H1 (cell line): ENCODE measurements around the gene AP4M1.

Experiments used
- CTCF ChIP-seq, 3 experiments: IDR thresholded peaks; 1 replicate in 2 of 3; 2 replicates in 1 of 3; pipeline versions ENCODE4 v1.5.1 to v1.6.1; 2011; ENCODE audit warnings: low read length in 3 of 3, mild to moderate bottlenecking in 3 of 3, inconsistent platforms in 2 of 3, low read depth in 1 of 3, moderate library complexity in 1 of 3; ENCODE audit not compliant: insufficient read depth in 1 of 3; ENCODE audit errors: control extremely low read depth in 1 of 3
- MAX ChIP-seq: IDR thresholded peaks from 2 replicates; pipeline ENCODE4 v1.6.1; 2012; ENCODE audit warnings: inconsistent platforms
- YY1 ChIP-seq: IDR thresholded peaks from 2 replicates; pipeline ENCODE4 v1.6.1; 2011; ENCODE audit warnings: low read depth, mild to moderate bottlenecking, low read length

- TF ChIP-seq YY1 (no peak), MAX (no peak), CTCF (IDR thresholded peaks at IDR 0.05; ENCODE audit: control extremely low read depth in 1 of 3, insufficient read depth in 1 of 3, low read depth in 1 of 3, low read length in 3 of 3) (no peak)
Measured at GRCh38 chr7:100152404-100152803, 51.0 kb downstream of the AP4M1 start.
